ENCODE measurements around the gene FAM120AOS. TPM values are rescaled to one million over a fixed set of nuclear protein-coding genes. Genes with fewer than 3 reads are reported as not detected.
A peak's percentile ranks its signal among the peaks of the same experiment; 100 is the strongest.

The FAM120AOS gene
- total RNA-seq, 2 experiments from 2014 or later, result 47.1 to 55.7 TPM

DNA sequence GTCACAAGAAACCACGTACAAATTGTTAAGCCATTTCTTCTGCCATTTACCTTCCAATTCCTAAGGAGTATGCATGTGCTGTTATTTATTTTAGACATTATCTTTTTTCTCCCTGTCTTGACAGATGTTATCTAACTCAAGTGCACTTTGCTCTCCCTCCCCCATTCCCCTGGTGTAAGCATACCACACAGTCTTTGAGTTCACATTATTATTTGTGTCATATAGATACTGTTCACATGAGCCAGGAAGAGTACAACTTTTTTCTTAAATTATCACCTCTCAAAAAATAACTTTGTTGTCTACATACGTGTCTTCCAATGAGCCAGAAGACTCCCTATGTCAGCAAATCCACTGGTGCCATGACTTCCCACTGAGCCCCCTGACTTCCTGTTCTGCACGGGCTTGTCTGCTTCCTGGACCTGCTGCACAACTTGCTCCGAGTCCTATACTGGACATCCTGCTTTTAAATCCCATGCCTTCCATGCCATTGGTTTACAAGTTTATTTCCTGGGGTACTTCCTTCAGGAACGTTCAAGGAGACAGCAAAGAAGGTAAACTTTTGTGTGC lies 21.8 kb downstream of the FAM120AOS start:
- ChIA-PET POLR2A (no interaction called here), CTCF (ENCODE audit: unreplicated experiment) (no interaction called here)
- Histone ChIP-seq H3K4me3 (ENCODE audit: low read depth, low read length, poor library complexity, severe bottlenecking) (no peak overlapping the region), H3K9me2 (ENCODE audit: insufficient read depth, low read length) (no peaks in the 10 kb centered on the region), H3K9me3 (ENCODE audit: low read length) (no peaks in the 10 kb centered on the region), H4K20me1 (ENCODE audit: insufficient read depth, low read length) (no peaks in the 10 kb centered on the region), H3K27ac (ENCODE audit: low read depth, low read length, poor library complexity, severe bottlenecking) (no peak overlapping the region), H3K79me2 (ENCODE audit: insufficient read depth, low read depth, low read length) (no peaks in the 10 kb centered on the region), H3K4me1 (ENCODE audit: insufficient read depth, low read length, poor library complexity, severe bottlenecking) (peaks cover 6% of the 10 kb centered on the region), H3K36me3 (ENCODE audit: insufficient read depth, low read length) (no peaks in the 10 kb centered on the region), H3K4me2 (ENCODE audit: low read length) (no peak overlapping the region), H2AFZ (ENCODE audit: low read length) (no peak overlapping the region)
- no TSS peak for BruUV-seq (replicated peaks)
- TF ChIP-seq, protein P1, sequence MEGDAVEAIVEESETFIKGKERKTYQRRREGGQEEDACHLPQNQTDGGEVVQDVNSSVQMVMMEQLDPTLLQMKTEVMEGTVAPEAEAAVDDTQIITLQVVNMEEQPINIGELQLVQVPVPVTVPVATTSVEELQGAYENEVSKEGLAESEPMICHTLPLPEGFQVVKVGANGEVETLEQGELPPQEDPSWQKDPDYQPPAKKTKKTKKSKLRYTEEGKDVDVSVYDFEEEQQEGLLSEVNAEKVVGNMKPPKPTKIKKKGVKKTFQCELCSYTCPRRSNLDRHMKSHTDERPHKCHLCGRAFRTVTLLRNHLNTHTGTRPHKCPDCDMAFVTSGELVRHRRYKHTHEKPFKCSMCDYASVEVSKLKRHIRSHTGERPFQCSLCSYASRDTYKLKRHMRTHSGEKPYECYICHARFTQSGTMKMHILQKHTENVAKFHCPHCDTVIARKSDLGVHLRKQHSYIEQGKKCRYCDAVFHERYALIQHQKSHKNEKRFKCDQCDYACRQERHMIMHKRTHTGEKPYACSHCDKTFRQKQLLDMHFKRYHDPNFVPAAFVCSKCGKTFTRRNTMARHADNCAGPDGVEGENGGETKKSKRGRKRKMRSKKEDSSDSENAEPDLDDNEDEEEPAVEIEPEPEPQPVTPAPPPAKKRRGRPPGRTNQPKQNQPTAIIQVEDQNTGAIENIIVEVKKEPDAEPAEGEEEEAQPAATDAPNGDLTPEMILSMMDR (conservative IDR thresholded peaks at IDR 0.05; ENCODE audit: low read length), result no peak
- no peak for TF ChIP-seq EZH2phosphoT487 (IDR thresholded peaks at IDR 0.05; ENCODE audit: borderline replicate concordance, low read depth, low read length)
- intact Hi-C loops (cut with micrococcal nuclease; ENCODE audit: unreplicated experiment), result loop anchor here (10.0 kb wide), 1 partner anchor 267 kb away; no protein-coding TSS in a partner anchor
- DNase-seq (ENCODE audit: low spot score), result no peak

GRCh38 chr9:93427655-93428379 lies 25.6 kb downstream of the FAM120AOS start:
- Histone ChIP-seq H3K9me3 (ENCODE audit: low read length) (no peaks in the 10 kb centered on the region), H3K27ac (ENCODE audit: low read depth, low read length, poor library complexity, severe bottlenecking) (no peak overlapping the region), H4K20me1 (ENCODE audit: insufficient read depth, low read length) (no peaks in the 10 kb centered on the region), H3K4me1 (ENCODE audit: insufficient read depth, low read length, poor library complexity, severe bottlenecking) (peaks cover 2% of the 10 kb centered on the region), H3K4me3 (ENCODE audit: low read depth, low read length, poor library complexity, severe bottlenecking) (no peak overlapping the region), H3K36me3 (ENCODE audit: insufficient read depth, low read length) (no peaks in the 10 kb centered on the region), H3K4me2 (ENCODE audit: low read length) (no peak overlapping the region), H3K79me2 (ENCODE audit: insufficient read depth, low read depth, low read length) (no peaks in the 10 kb centered on the region), H3K9me2 (ENCODE audit: insufficient read depth, low read length) (no peaks in the 10 kb centered on the region), H2AFZ (ENCODE audit: low read length) (no peak overlapping the region)
- no TSS peak for BruUV-seq (replicated peaks)
- TF ChIP-seq, protein P1 (conservative IDR thresholded peaks at IDR 0.05; ENCODE audit: low read length), result peak; percentile 59
- no peak for TF ChIP-seq EZH2phosphoT487 (IDR thresholded peaks at IDR 0.05; ENCODE audit: borderline replicate concordance, low read depth, low read length)
- intact Hi-C loops (cut with micrococcal nuclease; ENCODE audit: unreplicated experiment), result no loop called here
- CTCF ChIA-PET (ENCODE audit: unreplicated experiment), result no interaction called here
- DNase-seq (ENCODE audit: low spot score), result no peak
- POLR2A ChIA-PET, result interaction anchor here (0.6 kb wide), 1 partner anchor 757 kb away, joined by 3 read pairs; no protein-coding TSS in a partner anchor
